ENCODE data around the gene CEP112.

GRCh38 chr17:65809366-65809765 is 382.6 kb downstream of the CEP112 start:
- no peak for TF ChIP-seq CTCF (IDR thresholded peaks at IDR 0.05)
- TF ChIP-seq POLR2A (IDR thresholded peaks at IDR 0.05): no peak
